CD14-positive monocyte (primary cell): ENCODE measurements around the gene IWS1. TPM values are rescaled to one million over a fixed set of nuclear protein-coding genes. Genes with fewer than 3 reads are reported as not detected.

Experiments used
- DNase-seq, 3 donors: peaks; one replicate each; pipeline ENCODE4 v3.0.0-alpha.2; 2011 to 2022
- H2AFZ ChIP-seq: 2 replicates; pipeline ENCODE4 v1.6.0; 2012; ENCODE audit warnings: mild to moderate bottlenecking, low read depth, low read length, inconsistent platforms; ENCODE audit not compliant: insufficient read depth, poor library complexity, severe bottlenecking
- H3K27ac ChIP-seq, 2 donors: 1 replicate in 1 of 2; 2 replicates in 1 of 2; pipeline ENCODE4 v1.5.1; 2012 to 2013; ENCODE audit warnings: low read length in 2 of 2, control low read depth in 1 of 2, inconsistent platforms in 1 of 2, low read depth in 1 of 2, mild to moderate bottlenecking in 1 of 2
- H3K27me3 ChIP-seq, 2 donors: one replicate each; pipeline versions ENCODE4 v1.6.0 to v1.6.1; 2011 to 2013; ENCODE audit warnings: low read length in 2 of 2; ENCODE audit not compliant: control insufficient read depth in 2 of 2, insufficient read depth in 2 of 2
- H3K36me3 ChIP-seq, 2 donors: replicated peaks in 1 of 2; 1 replicate in 1 of 2; 2 replicates in 1 of 2; pipeline versions ENCODE4 v1.5.1 to v1.6.1; 2012 to 2013; ENCODE audit warnings: low read length in 2 of 2, control low read depth in 1 of 2, inconsistent platforms in 1 of 2, mild to moderate bottlenecking in 1 of 2; ENCODE audit not compliant: insufficient read depth in 2 of 2, control insufficient read depth in 1 of 2
- H3K4me1 ChIP-seq, 2 donors: 1 replicate in 1 of 2; 2 replicates in 1 of 2; pipeline versions ENCODE4 v1.5.1 to v1.6.1; 2012 to 2013; ENCODE audit warnings: low read length in 2 of 2, control low read depth in 1 of 2, inconsistent platforms in 1 of 2, mild to moderate bottlenecking in 1 of 2, moderate library complexity in 1 of 2; ENCODE audit not compliant: insufficient read depth in 2 of 2, control insufficient read depth in 1 of 2
- H3K4me2 ChIP-seq: replicated peaks from 2 replicates; pipeline ENCODE3; 2012; ENCODE audit warnings: low read length, moderate library complexity, mild to moderate bottlenecking; ENCODE audit not compliant: poor library complexity, severe bottlenecking; ENCODE audit errors: extremely low read depth
- H3K4me3 ChIP-seq, 3 experiments: fragments of 200-600 bp in 1 of 3; sonication (generic) in 1 of 3; replicated peaks in 1 of 3; 1 replicate in 2 of 3; 2 replicates in 1 of 3; pipeline ENCODE4 v1.5.1; 2011 to 2013; ENCODE audit warnings: low read length in 3 of 3, mild to moderate bottlenecking in 3 of 3, control low read depth in 2 of 3, low read depth in 2 of 3, inconsistent platforms in 1 of 3, moderate library complexity in 1 of 3
- H3K79me2 ChIP-seq: 2 replicates; pipeline ENCODE4 v1.6.0; 2012; ENCODE audit warnings: mild to moderate bottlenecking, control low read depth, inconsistent platforms, low read length, moderate library complexity; ENCODE audit not compliant: insufficient read depth
- H3K9ac ChIP-seq: 2 replicates; pipeline ENCODE4 v1.6.0; 2017; ENCODE audit warnings: low read length, mild to moderate bottlenecking; ENCODE audit not compliant: insufficient read depth, poor library complexity, severe bottlenecking
- H3K9me3 ChIP-seq, 2 donors: replicated peaks in 1 of 2; 1 replicate in 1 of 2; 2 replicates in 1 of 2; pipeline versions ENCODE4 v1.5.1 to v1.6.1; 2012 to 2013; ENCODE audit warnings: low read length in 2 of 2, control low read depth in 1 of 2; ENCODE audit not compliant: control insufficient read depth in 1 of 2, insufficient read depth in 1 of 2
- H4K20me1 ChIP-seq: 2 replicates; pipeline ENCODE4 v1.6.0; 2012; ENCODE audit warnings: mild to moderate bottlenecking, low read length, control low read depth, moderate library complexity; ENCODE audit not compliant: insufficient read depth
- H3K27ac Mint-ChIP-seq, 7 donors: one replicate each; pipeline ENCODE4 v1.8.0; 2020; ENCODE audit warnings: mild to moderate bottlenecking in 7 of 7, mixed read lengths in 7 of 7, moderate library complexity in 6 of 7, inconsistent platforms in 2 of 7
- H3K27me3 Mint-ChIP-seq, 3 donors: one replicate each; pipeline ENCODE4 v1.8.0; 2021 to 2022; ENCODE audit warnings: low read depth in 3 of 3, mild to moderate bottlenecking in 3 of 3, mixed read lengths in 3 of 3, moderate library complexity in 3 of 3, inconsistent platforms in 1 of 3
- H3K36me3 Mint-ChIP-seq, 2 donors: one replicate each; pipeline ENCODE4 v1.8.0; 2020; ENCODE audit warnings: mixed read lengths in 2 of 2, inconsistent platforms in 1 of 2, mild to moderate bottlenecking in 1 of 2
- H3K4me1 Mint-ChIP-seq: one replicate; pipeline ENCODE4 v1.8.0; 2020; ENCODE audit warnings: mild to moderate bottlenecking, mixed read lengths
- H3K4me3 Mint-ChIP-seq, 2 donors: one replicate each; pipeline ENCODE4 v1.8.0; 2020; ENCODE audit warnings: mild to moderate bottlenecking in 2 of 2, mixed read lengths in 2 of 2, moderate library complexity in 1 of 2
- H3K9me3 Mint-ChIP-seq, 7 donors: one replicate each; pipeline ENCODE4 v1.8.0; 2020 to 2022; ENCODE audit warnings: mixed read lengths in 7 of 7, mild to moderate bottlenecking in 6 of 7, moderate library complexity in 6 of 7, inconsistent platforms in 2 of 7
- WGBS: methylation state at CpG from one replicate; pipeline ENCODE4 v1.1.5; 2013; ENCODE audit warnings: missing lambda C conversion rate; ENCODE audit not compliant: insufficient coverage; 5-methylcytosine and 5-hydroxymethylcytosine counted together
- intact Hi-C, 2 donors: fragments of 100-400 bp; cut with micrococcal nuclease; formaldehyde crosslinking; loops; one replicate each; pipeline versions ENCODE4 v1.15.0 to v1.15.1; 2023
- polyA plus RNA-seq, 3 donors: library from polyadenylated mRNA; depleted of rRNA in 1 of 3; unstranded in 2 of 3; stranded (reverse) in 1 of 3; fragments of 300-500 nt in 2 of 3; fragments of >200 nt in 1 of 3; fragmentation: Illumina TruSeq in 2 of 3; gene quantifications; 1 replicate in 2 of 3; 2 replicates in 1 of 3; pipeline ENCODE4 v1.2.3, GENCODE V29; 2012 to 2021
- TF ChIP-seq, protein P1 (sequence below): fragments of 200-600 bp; IDR thresholded peaks from one replicate; pipeline ENCODE4 v1.8.0; 2022; ENCODE audit warnings: antibody characterized with exemption, mild to moderate bottlenecking

Gene IWS1
- polyA plus RNA-seq, 3 donors: 7.9 to 21.3 (median 15.6) TPM

DNA sequence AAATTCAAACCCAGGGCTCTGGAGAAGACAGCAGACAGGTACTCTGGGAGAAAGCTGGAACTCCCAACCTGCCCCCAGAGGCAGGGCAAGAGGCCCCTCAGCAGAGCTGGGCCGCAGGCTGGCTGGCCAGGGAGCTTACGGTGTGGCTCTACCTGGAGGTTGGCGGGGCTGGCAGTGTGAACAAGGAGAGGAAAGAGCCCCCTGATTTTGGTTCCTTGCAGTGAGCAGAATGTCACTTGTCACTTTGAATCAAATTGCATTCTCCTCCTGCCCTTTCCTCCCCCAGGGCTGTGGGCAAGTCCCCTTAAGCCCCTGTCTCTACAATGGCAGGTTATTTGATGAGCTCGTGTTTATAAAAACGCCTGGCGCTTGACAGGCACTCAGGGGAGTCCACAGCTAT is 41.8 kb upstream of the IWS1 start:
- Histone ChIP-seq H3K79me2 (no peaks in the 10 kb centered on the region), H3K27ac (no peak overlapping the region), H3K36me3 (no peaks in the 10 kb centered on the region), H3K27me3 (no peaks in the 10 kb centered on the region), H4K20me1 (no peaks in the 10 kb centered on the region), H3K4me2 (no peak overlapping the region), H3K4me3 (no peak overlapping the region), H2AFZ (no peak overlapping the region), H3K9me3 (peaks cover 0 to 4% of the 10 kb centered on the region in 2 donors), H3K9ac (no peak overlapping the region), H3K4me1 (peaks cover 21 to 23% of the 10 kb centered on the region in 2 donors)
- Mint-ChIP-seq H3K27me3 (peaks cover 0 to 4% (median 2%) of the 10 kb centered on the region in 3 donors), H3K27ac (no peak overlapping the region), H3K4me1 (peaks cover 30% of the 10 kb centered on the region), H3K9me3 (peaks cover 0 to 7% (median 3%) of the 10 kb centered on the region in 7 donors), H3K4me3 (no peak overlapping the region), H3K36me3 (no peaks in the 10 kb centered on the region)
- no peak for DNase-seq
- WGBS: 96% methylated on average over 4 of the region's 6 CpGs
- TF ChIP-seq, protein P1, sequence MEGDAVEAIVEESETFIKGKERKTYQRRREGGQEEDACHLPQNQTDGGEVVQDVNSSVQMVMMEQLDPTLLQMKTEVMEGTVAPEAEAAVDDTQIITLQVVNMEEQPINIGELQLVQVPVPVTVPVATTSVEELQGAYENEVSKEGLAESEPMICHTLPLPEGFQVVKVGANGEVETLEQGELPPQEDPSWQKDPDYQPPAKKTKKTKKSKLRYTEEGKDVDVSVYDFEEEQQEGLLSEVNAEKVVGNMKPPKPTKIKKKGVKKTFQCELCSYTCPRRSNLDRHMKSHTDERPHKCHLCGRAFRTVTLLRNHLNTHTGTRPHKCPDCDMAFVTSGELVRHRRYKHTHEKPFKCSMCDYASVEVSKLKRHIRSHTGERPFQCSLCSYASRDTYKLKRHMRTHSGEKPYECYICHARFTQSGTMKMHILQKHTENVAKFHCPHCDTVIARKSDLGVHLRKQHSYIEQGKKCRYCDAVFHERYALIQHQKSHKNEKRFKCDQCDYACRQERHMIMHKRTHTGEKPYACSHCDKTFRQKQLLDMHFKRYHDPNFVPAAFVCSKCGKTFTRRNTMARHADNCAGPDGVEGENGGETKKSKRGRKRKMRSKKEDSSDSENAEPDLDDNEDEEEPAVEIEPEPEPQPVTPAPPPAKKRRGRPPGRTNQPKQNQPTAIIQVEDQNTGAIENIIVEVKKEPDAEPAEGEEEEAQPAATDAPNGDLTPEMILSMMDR: no peak
- intact Hi-C loops: no loop called here

DNA sequence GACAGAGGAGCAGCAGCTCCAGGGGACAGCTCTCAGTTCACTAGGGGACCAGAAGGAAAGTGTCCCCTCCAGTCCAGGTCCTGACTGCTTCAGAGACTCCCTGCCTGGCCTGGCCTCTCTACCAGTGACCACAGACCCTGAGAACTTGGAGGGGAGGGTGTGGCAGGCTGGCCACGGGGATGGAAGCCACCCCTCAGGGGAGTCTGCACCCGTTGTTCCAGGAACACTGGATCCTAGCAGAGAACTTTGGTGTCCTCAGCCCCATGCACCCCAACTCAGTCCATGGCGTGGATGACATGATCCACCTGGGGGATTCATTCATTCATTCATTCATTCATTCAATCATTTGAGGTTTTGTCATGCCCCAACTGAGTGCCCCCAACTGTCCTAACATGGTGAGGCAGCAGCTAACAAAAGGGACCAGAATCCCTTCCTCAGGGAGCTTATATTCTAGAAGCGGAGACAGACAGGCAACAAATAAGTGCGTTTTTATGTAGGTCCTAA is 41.1 kb upstream of the IWS1 start:
- Histone ChIP-seq H3K27me3 (no peaks in the 10 kb centered on the region), H3K9me3 (peaks cover 0 to 4% of the 10 kb centered on the region in 2 donors), H3K4me3 (no peak overlapping the region), H3K79me2 (no peaks in the 10 kb centered on the region), H3K4me1 (peaks cover 28 to 30% of the 10 kb centered on the region in 2 donors), H3K4me2 (no peak overlapping the region), H3K27ac (no peak overlapping the region), H3K36me3 (no peaks in the 10 kb centered on the region), H4K20me1 (no peaks in the 10 kb centered on the region), H3K9ac (no peak overlapping the region), H2AFZ (no peak overlapping the region)
- Mint-ChIP-seq H3K4me3 (no peak overlapping the region), H3K27me3 (peaks cover 0 to 5% (median 2%) of the 10 kb centered on the region in 3 donors), H3K4me1 (peaks cover 35% of the 10 kb centered on the region), H3K36me3 (no peaks in the 10 kb centered on the region), H3K9me3 (peaks cover 0 to 9% (median 3%) of the 10 kb centered on the region in 7 donors), H3K27ac (peak overlapping the region in 2 of 7 donors; percentile 5 to 26)
- intact Hi-C loops: no loop called here
- WGBS: 100% methylated on average over 2 of the region's 5 CpGs
- DNase-seq: no peak
- TF ChIP-seq, protein P1: no peak
